Liver (tissue), 9 donors: Measurements from ENCODE around the gene HPCAL4. TPM values are rescaled to one million over a fixed set of nuclear protein-coding genes. Genes with fewer than 3 reads are reported as not detected.

Source experiments
- DNase-seq: peaks from one replicate; pipeline ENCODE4 v3.0.0-alpha.2; 2017; ENCODE audit warnings: low spot score
- H3K27ac ChIP-seq, 2 donors: one replicate each; pipeline ENCODE4 v1.7.0; 2013; ENCODE audit warnings: inconsistent platforms in 2 of 2, low read length in 2 of 2, control low read depth in 1 of 2, low read depth in 1 of 2, mild to moderate bottlenecking in 1 of 2
- H3K27me3 ChIP-seq, 4 donors: one replicate each; pipeline versions ENCODE4 v1.6.1 to v1.7.0; 2013; ENCODE audit warnings: low read length in 3 of 4, inconsistent platforms in 1 of 4, mild to moderate bottlenecking in 1 of 4, moderate library complexity in 1 of 4; ENCODE audit not compliant: control insufficient read depth in 4 of 4, insufficient read depth in 4 of 4
- H3K36me3 ChIP-seq, 4 donors: one replicate each; pipeline versions ENCODE4 v1.6.1 to v1.7.0; 2013; ENCODE audit warnings: low read length in 3 of 4, mild to moderate bottlenecking in 3 of 4, low read depth in 1 of 4, moderate library complexity in 1 of 4; ENCODE audit not compliant: control insufficient read depth in 4 of 4, insufficient read depth in 3 of 4
- H3K4me1 ChIP-seq, 4 donors: one replicate each; pipeline versions ENCODE4 v1.6.1 to v1.7.0; 2013; ENCODE audit warnings: low read length in 3 of 4, mild to moderate bottlenecking in 3 of 4, moderate library complexity in 1 of 4; ENCODE audit not compliant: control insufficient read depth in 4 of 4, insufficient read depth in 4 of 4
- H3K4me3 ChIP-seq, 3 donors: one replicate each; pipeline versions ENCODE4 v1.6.1 to v1.7.0; 2013; ENCODE audit warnings: low read length in 3 of 3, control low read depth in 1 of 3, low read depth in 1 of 3, mild to moderate bottlenecking in 1 of 3
- H3K9ac ChIP-seq, 2 donors: one replicate each; pipeline ENCODE4 v1.7.0; 2013; ENCODE audit warnings: low read length in 2 of 2, mild to moderate bottlenecking in 2 of 2, moderate library complexity in 2 of 2, control low read depth in 1 of 2, low read depth in 1 of 2
- H3K9me3 ChIP-seq, 4 donors: one replicate each; pipeline versions ENCODE4 v1.6.1 to v1.7.0; 2013; ENCODE audit warnings: low read length in 3 of 4; ENCODE audit not compliant: control insufficient read depth in 4 of 4
- FOXA1 ChIP-seq: IDR thresholded peaks from 2 replicates; pipeline ENCODE4 v1.6.1; 2016; ENCODE audit warnings: antibody characterized with exemption
- GABPA ChIP-seq, 2 donors: IDR thresholded peaks in 1 of 2; conservative IDR thresholded peaks in 1 of 2; 2 replicates each; pipeline ENCODE4 v1.6.1; 2016; ENCODE audit warnings: antibody characterized with exemption in 2 of 2, mild to moderate bottlenecking in 1 of 2, moderate library complexity in 1 of 2
- HNF4A ChIP-seq, 2 donors: conservative IDR thresholded peaks; 2 replicates each; pipeline ENCODE4 v1.6.1; 2016; ENCODE audit warnings: antibody characterized with exemption in 2 of 2, mild to moderate bottlenecking in 2 of 2
- HNF4G ChIP-seq: IDR thresholded peaks from 2 replicates; pipeline ENCODE4 v1.6.1; 2016; ENCODE audit warnings: antibody characterized with exemption
- MAX ChIP-seq: IDR thresholded peaks from 2 replicates; pipeline ENCODE4 v1.6.1; 2016; ENCODE audit warnings: antibody characterized with exemption
- RAD21 ChIP-seq, 2 donors: IDR thresholded peaks; 2 replicates each; pipeline ENCODE4 v1.6.1; 2016; ENCODE audit warnings: antibody characterized with exemption in 2 of 2, mild to moderate bottlenecking in 2 of 2
- RXRA ChIP-seq, 2 donors: IDR thresholded peaks; 2 replicates each; pipeline ENCODE4 v1.6.1; 2017 to 2018; ENCODE audit warnings: antibody characterized with exemption in 2 of 2, mild to moderate bottlenecking in 1 of 2
- SP1 ChIP-seq: IDR thresholded peaks from 2 replicates; pipeline ENCODE4 v1.6.1; 2018; ENCODE audit warnings: antibody characterized with exemption, mild to moderate bottlenecking
- TAF1 ChIP-seq: conservative IDR thresholded peaks from 2 replicates; pipeline ENCODE4 v1.6.1; 2016; ENCODE audit warnings: antibody characterized with exemption, mild to moderate bottlenecking
- YY1 ChIP-seq: IDR thresholded peaks from 2 replicates; pipeline ENCODE4 v1.6.1; 2016; ENCODE audit warnings: antibody characterized with exemption, mild to moderate bottlenecking
- ZBTB33 ChIP-seq: IDR thresholded peaks from 2 replicates; pipeline ENCODE4 v1.6.1; 2016; ENCODE audit warnings: antibody characterized with exemption
- WGBS: extraction: QIAGEN DNeasy Blood & Tissue Kit; methylation state at CpG from one replicate; pipeline ENCODE4 v1.1.7; 2013; 5-methylcytosine and 5-hydroxymethylcytosine counted together
- polyA plus RNA-seq, 2 donors: library from polyadenylated mRNA; stranded (reverse) in 1 of 2; unstranded in 1 of 2; fragments of 200-250 nt in 1 of 2; fragments of >200 nt in 1 of 2; fragmentation: Nextera tagmentation in 1 of 2; extraction: Ambion mirVana in 1 of 2; gene quantifications; one replicate each; pipeline versions ENCODE4 v1.2.1 to v1.2.3, GENCODE V29; 2013 to 2015
- total RNA-seq, 2 donors: library from RNA; depleted of rRNA; stranded (reverse); fragments of >200 nt; gene quantifications; one replicate each; pipeline ENCODE4 v1.2.3, GENCODE V29; 2014
- TF ChIP-seq, protein P1 (sequence below): IDR thresholded peaks from 2 replicates; pipeline ENCODE4 v1.6.1; 2016; ENCODE audit warnings: antibody characterized with exemption, mild to moderate bottlenecking
- TF ChIP-seq, protein P2 (sequence below): fragments of 150-350 bp; IDR thresholded peaks from 2 replicates; pipeline ENCODE4 v1.5.1; 2017; ENCODE audit warnings: improper control_type of control experiment, low read depth, low read length; ENCODE audit not compliant: missing input control
- donor health status: healthy.
- donor health status: healthy.
- donor health status: healthy.
- donor health status: healthy.
- donor health status: healthy.

Gene HPCAL4
- total and polyA plus RNA-seq, 4 donors = not detected

GRCh38 chr1:39721664-39722063 is 30.4 kb upstream of the HPCAL4 start (continued):
- TF ChIP-seq ZBTB33 = no peak
- TF ChIP-seq GABPA (IDR thresholded peaks at IDR 0.05 in 1 of 2, conservative IDR thresholded peaks at IDR 0.05 in 1 of 2) = no peak
- no peak for TF ChIP-seq TAF1
- TF ChIP-seq SP1 = no peak

DNA sequence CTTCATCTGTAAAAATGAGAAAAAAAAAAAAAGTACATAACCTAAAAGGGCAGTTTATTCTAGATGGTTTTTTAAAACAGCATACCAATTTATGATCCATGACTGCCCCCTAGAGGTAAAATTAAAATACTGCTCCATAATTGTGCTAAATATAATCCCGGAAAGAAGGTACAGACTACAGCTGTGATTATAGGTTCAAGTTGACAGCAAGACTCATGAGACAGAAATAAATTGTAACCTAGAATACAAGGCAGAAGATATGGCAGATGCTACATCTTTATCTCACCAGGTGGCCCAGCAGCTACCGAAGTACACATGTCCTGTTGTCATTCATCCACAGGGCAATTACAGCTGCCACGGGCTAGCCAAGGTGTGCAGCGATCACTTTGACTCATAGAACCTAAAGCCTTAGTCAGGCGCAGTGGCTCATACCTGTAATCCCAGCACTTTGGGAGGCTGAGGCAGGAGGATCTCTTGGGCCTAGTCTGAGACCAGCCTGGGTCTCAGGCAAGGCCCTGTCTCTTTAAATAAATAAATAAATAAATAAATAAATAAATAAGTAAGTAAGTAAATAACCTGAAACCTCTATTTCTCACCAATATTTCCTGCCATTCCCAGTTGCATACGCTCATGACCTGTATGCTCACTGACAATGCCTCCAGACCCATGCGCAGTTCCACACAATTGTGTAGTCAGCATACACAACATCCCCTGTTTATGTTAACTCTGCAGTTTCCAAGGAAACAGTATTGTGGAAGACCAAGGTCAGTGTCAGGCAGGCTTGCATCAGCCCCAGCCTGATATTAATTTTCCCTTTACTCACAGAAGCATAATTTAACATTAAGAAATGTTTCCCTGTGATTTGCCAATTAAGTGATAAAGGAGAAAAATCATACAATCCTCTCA is 29.1 kb upstream of the HPCAL4 start:
- TF ChIP-seq HNF4A (conservative IDR thresholded peaks at IDR 0.05) = no peak
- TF ChIP-seq RXRA (IDR thresholded peaks at IDR 0.05) = no peak
- no peak for TF ChIP-seq FOXA1
- TF ChIP-seq YY1 = no peak
- no peak for TF ChIP-seq TAF1
- no peak for TF ChIP-seq HNF4G
- TF ChIP-seq RAD21 (IDR thresholded peaks at IDR 0.05) = peak; percentile 87 to 89
- TF ChIP-seq, protein P1, sequence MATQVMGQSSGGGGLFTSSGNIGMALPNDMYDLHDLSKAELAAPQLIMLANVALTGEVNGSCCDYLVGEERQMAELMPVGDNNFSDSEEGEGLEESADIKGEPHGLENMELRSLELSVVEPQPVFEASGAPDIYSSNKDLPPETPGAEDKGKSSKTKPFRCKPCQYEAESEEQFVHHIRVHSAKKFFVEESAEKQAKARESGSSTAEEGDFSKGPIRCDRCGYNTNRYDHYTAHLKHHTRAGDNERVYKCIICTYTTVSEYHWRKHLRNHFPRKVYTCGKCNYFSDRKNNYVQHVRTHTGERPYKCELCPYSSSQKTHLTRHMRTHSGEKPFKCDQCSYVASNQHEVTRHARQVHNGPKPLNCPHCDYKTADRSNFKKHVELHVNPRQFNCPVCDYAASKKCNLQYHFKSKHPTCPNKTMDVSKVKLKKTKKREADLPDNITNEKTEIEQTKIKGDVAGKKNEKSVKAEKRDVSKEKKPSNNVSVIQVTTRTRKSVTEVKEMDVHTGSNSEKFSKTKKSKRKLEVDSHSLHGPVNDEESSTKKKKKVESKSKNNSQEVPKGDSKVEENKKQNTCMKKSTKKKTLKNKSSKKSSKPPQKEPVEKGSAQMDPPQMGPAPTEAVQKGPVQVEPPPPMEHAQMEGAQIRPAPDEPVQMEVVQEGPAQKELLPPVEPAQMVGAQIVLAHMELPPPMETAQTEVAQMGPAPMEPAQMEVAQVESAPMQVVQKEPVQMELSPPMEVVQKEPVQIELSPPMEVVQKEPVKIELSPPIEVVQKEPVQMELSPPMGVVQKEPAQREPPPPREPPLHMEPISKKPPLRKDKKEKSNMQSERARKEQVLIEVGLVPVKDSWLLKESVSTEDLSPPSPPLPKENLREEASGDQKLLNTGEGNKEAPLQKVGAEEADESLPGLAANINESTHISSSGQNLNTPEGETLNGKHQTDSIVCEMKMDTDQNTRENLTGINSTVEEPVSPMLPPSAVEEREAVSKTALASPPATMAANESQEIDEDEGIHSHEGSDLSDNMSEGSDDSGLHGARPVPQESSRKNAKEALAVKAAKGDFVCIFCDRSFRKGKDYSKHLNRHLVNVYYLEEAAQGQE = no peak
- TF ChIP-seq MAX = no peak
- TF ChIP-seq ZBTB33 = no peak
- TF ChIP-seq, protein P2, sequence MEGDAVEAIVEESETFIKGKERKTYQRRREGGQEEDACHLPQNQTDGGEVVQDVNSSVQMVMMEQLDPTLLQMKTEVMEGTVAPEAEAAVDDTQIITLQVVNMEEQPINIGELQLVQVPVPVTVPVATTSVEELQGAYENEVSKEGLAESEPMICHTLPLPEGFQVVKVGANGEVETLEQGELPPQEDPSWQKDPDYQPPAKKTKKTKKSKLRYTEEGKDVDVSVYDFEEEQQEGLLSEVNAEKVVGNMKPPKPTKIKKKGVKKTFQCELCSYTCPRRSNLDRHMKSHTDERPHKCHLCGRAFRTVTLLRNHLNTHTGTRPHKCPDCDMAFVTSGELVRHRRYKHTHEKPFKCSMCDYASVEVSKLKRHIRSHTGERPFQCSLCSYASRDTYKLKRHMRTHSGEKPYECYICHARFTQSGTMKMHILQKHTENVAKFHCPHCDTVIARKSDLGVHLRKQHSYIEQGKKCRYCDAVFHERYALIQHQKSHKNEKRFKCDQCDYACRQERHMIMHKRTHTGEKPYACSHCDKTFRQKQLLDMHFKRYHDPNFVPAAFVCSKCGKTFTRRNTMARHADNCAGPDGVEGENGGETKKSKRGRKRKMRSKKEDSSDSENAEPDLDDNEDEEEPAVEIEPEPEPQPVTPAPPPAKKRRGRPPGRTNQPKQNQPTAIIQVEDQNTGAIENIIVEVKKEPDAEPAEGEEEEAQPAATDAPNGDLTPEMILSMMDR = peak; percentile 72
- no peak for TF ChIP-seq SP1
- H3K9ac ChIP-seq = no peak overlapping the region
- H3K27ac ChIP-seq = no peak overlapping the region
- no peaks in the 10 kb centered on the region for H3K9me3 ChIP-seq
- DNase-seq = no peak
- no peaks in the 10 kb centered on the region for H3K4me1 ChIP-seq
- H3K4me3 ChIP-seq = no peak overlapping the region
- 45% methylated on average over 7 of the region's 7 CpGs for WGBS
- peaks cover 0 to 5% (median 2%) of the 10 kb centered on the region in 4 donors for H3K27me3 ChIP-seq
- no peaks in the 10 kb centered on the region for H3K36me3 ChIP-seq
